SH-SY5Y (cell line): ENCODE results near the gene CASKIN2.

Source experiments
- GATA2 ChIP-seq: IDR thresholded peaks from 2 replicates; pipeline ENCODE4 v1.6.1; 2011; ENCODE audit warnings: mild to moderate bottlenecking, low read depth, low read length
- GATA3 ChIP-seq: IDR thresholded peaks from 2 replicates; pipeline ENCODE4 v1.6.1; 2011; ENCODE audit warnings: low read depth, mild to moderate bottlenecking, low read length, moderate library complexity

DNA sequence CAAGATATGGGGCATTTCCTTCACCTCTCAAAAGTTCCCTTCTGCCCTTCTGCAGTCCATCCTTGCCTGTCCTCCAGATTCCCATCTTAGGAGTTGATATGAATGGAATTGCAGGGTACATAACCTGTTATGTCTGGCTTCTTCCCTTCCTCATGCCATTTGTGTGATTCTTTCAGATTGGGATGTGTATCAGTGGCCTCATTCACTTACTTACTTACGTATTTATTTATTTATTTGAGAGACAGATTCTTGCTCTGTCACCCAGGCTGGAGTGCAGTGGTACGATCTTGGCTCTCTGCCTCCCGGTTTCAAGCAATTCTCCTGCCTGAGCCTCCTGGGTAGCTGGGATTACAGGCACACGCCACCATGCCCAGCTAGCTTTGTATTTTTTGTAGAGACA, 65.1 kb downstream of the CASKIN2 start:
- TF ChIP-seq GATA3 (no peak), GATA2 (no peak)
